ES-I3 (cell line): Measurements from ENCODE around the gene PPP2R5C.

Experiments used
- H3K36me3 ChIP-seq: 2 replicates; pipeline ENCODE4 v1.6.1; 2013; ENCODE audit warnings: mild to moderate bottlenecking, low read length, control low read depth, moderate library complexity; ENCODE audit not compliant: insufficient read depth
- H3K4me1 ChIP-seq: 2 replicates; pipeline ENCODE4 v1.6.1; 2013; ENCODE audit warnings: mild to moderate bottlenecking, control low read depth, low read length; ENCODE audit not compliant: insufficient read depth
- H3K9ac ChIP-seq: 2 replicates; pipeline ENCODE4 v1.6.1; 2013; ENCODE audit warnings: low read depth, mild to moderate bottlenecking, low read length, moderate library complexity
- H3K9me3 ChIP-seq: 2 replicates; pipeline ENCODE4 v1.6.1; 2013; ENCODE audit warnings: mild to moderate bottlenecking, low read length, moderate library complexity; ENCODE audit not compliant: control insufficient read depth, insufficient read depth

Gene PPP2R5C

GRCh38 chr14:101918065-101918989 lies 156.8 kb downstream of the PPP2R5C start:
- Histone ChIP-seq H3K9ac (peak overlapping the region; percentile 71), H3K4me1 (peaks cover 21% of the 10 kb centered on the region), H3K9me3 (no peaks in the 10 kb centered on the region), H3K36me3 (peaks cover 4% of the 10 kb centered on the region; the same call in 1 of the 2 replicates)

- Histone ChIP-seq H3K9me3 (no peaks in the 10 kb centered on the region), H3K4me1 (peaks cover 21% of the 10 kb centered on the region), H3K9ac (no peak overlapping the region), H3K36me3 (no peaks in the 10 kb centered on the region)
Measured at GRCh38 chr14:101920271-101920670, 158.8 kb downstream of the PPP2R5C start.

GRCh38 chr14:101922866-101923265 lies 161.4 kb downstream of the PPP2R5C start:
- H3K36me3 ChIP-seq: no peaks in the 10 kb centered on the region
- H3K9ac ChIP-seq: no peak overlapping the region
- no peaks in the 10 kb centered on the region for H3K9me3 ChIP-seq
- H3K4me1 ChIP-seq: peaks cover 9% of the 10 kb centered on the region

- Histone ChIP-seq H3K4me1 (no peaks in the 10 kb centered on the region), H3K36me3 (no peaks in the 10 kb centered on the region), H3K9me3 (no peaks in the 10 kb centered on the region), H3K9ac (no peak overlapping the region)
Measured at GRCh38 chr14:101925152-101925551, 163.6 kb downstream of the PPP2R5C start.

- H3K9ac ChIP-seq: no peak overlapping the region; the same call in 1 of the 2 replicates
- no peaks in the 10 kb centered on the region for H3K4me1 ChIP-seq
- no peaks in the 10 kb centered on the region for H3K36me3 ChIP-seq
- no peaks in the 10 kb centered on the region for H3K9me3 ChIP-seq
Measured at GRCh38 chr14:101926085-101926484, 164.6 kb downstream of the PPP2R5C start.

GRCh38 chr14:101926620-101927019 lies 165.1 kb downstream of the PPP2R5C start:
- no peaks in the 10 kb centered on the region for H3K4me1 ChIP-seq
- H3K9me3 ChIP-seq: no peaks in the 10 kb centered on the region
- H3K9ac ChIP-seq: no peak overlapping the region
- no peaks in the 10 kb centered on the region for H3K36me3 ChIP-seq

GRCh38 chr14:101927859-101928258 lies 166.3 kb downstream of the PPP2R5C start:
- Histone ChIP-seq H3K4me1 (no peaks in the 10 kb centered on the region), H3K9ac (no peak overlapping the region), H3K9me3 (no peaks in the 10 kb centered on the region), H3K36me3 (no peaks in the 10 kb centered on the region)

GRCh38 chr14:101928415-101928841 lies 166.9 kb downstream of the PPP2R5C start:
- Histone ChIP-seq H3K4me1 (no peaks in the 10 kb centered on the region), H3K9me3 (no peaks in the 10 kb centered on the region), H3K9ac (no peak overlapping the region)

GRCh38 chr14:101929096-101929495 lies 167.6 kb downstream of the PPP2R5C start:
- Histone ChIP-seq H3K36me3 (no peaks in the 10 kb centered on the region), H3K9ac (no peak overlapping the region), H3K4me1 (no peaks in the 10 kb centered on the region), H3K9me3 (no peaks in the 10 kb centered on the region)

More at GRCh38 chr14:101928415-101928841, 166.9 kb downstream of the PPP2R5C start:
- H3K36me3 ChIP-seq: no peaks in the 10 kb centered on the region

- H3K9me3 ChIP-seq: no peaks in the 10 kb centered on the region
- H3K4me1 ChIP-seq: no peaks in the 10 kb centered on the region
- no peak overlapping the region for H3K9ac ChIP-seq
- no peaks in the 10 kb centered on the region for H3K36me3 ChIP-seq
Measured at GRCh38 chr14:101929946-101930345, 168.4 kb downstream of the PPP2R5C start.

GRCh38 chr14:101932673-101933072 lies 171.2 kb downstream of the PPP2R5C start:
- no peaks in the 10 kb centered on the region for H3K4me1 ChIP-seq
- no peak overlapping the region for H3K9ac ChIP-seq
- no peaks in the 10 kb centered on the region for H3K9me3 ChIP-seq
- H3K36me3 ChIP-seq: no peaks in the 10 kb centered on the region

GRCh38 chr14:101933209-101933608 lies 171.7 kb downstream of the PPP2R5C start:
- H3K9me3 ChIP-seq: no peaks in the 10 kb centered on the region
- no peaks in the 10 kb centered on the region for H3K36me3 ChIP-seq
- no peak overlapping the region for H3K9ac ChIP-seq
- H3K4me1 ChIP-seq: no peaks in the 10 kb centered on the region

GRCh38 chr14:101934601-101935150 lies 173.2 kb downstream of the PPP2R5C start:
- H3K4me1 ChIP-seq: no peaks in the 10 kb centered on the region
- no peaks in the 10 kb centered on the region for H3K36me3 ChIP-seq
- H3K9ac ChIP-seq: no peak overlapping the region
- H3K9me3 ChIP-seq: no peaks in the 10 kb centered on the region

- Histone ChIP-seq H3K36me3 (no peaks in the 10 kb centered on the region), H3K4me1 (no peaks in the 10 kb centered on the region), H3K9me3 (no peaks in the 10 kb centered on the region), H3K9ac (peak overlapping the region; percentile 8; the same call in 1 of the 2 replicates)
Measured at GRCh38 chr14:101937926-101938767, 176.6 kb downstream of the PPP2R5C start.
